ENCODE data around the gene WWOX.

DNA sequence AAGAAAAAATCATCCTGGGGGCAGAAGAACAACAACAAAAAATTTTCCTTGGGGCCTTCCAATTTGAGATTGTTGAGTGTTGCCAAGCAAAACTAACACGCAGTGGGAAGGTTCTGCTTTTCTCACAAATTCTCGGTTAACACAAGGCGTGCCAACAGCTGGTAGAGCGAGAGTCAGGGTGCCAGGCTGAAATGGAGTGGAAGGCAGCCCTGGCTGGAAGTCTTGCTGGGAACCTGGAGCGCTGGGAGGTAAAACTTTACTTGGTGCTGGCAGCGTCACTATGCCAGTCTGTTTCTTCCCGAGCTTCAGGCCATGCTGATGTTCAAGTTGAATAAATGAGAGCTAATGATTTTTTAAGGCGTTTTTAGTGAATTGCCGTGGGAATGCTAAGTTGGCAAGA, 189.4 kb downstream of the WWOX start:
- TF ChIP-seq POLR2A (IDR thresholded peaks at IDR 0.05; ENCODE audit: low read length) (no peak), GATA1 (IDR thresholded peaks at IDR 0.05; ENCODE audit: low read depth, low read length) (no peak)
